ENCODE data around the gene SFMBT2. TPM values are rescaled to one million over a fixed set of nuclear protein-coding genes. Genes with fewer than 3 reads are reported as not detected.

SFMBT2 gene
- total and polyA plus RNA-seq, 12 donors = 3.7 to 17.9 (median 12.7) TPM

DNA sequence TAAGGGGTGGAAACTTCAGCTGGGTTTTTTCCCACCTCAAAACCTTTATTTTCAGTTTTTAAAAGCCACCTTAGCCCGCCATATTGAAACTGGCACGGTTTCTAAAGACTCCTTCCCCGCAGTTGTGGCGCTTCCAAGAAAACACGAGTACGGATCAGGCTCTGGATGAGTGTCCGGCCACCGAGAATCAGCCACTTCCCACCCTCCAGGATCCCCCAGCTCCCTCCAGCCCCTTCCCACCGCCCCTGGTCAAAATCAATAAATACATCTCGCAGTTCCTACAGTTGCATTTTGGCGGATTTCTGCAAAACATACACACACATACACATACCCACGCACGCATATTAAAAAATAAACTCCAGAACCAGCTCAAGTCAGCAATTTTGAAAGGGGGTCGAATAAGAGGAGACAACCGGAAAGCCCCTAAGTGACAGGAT, 1.1 kb downstream of the SFMBT2 start:
- H3K36me3 ChIP-seq (replicated peaks in 1 of 2) = no peaks in the 10 kb centered on the region
- intact Hi-C loops (cut with DNase I) = loop anchor here (5.0 to 10.0 kb wide), 5 partner anchors 147 to 625 kb away; no protein-coding TSS in a partner anchor
- H3K4me1 ChIP-seq (replicated peaks in 1 of 2) = peaks cover 9 to 30% of the 10 kb centered on the region in 2 donors
- peak in 3 of 7 donors; percentile 19 to 35 (median 23) for DNase-seq
- peak overlapping the region in 4 of 5 donors; percentile 63 to 85 (median 84) for H3K27ac ChIP-seq
- H3K4me3 ChIP-seq = peak overlapping the region in 3 of 4 donors; percentile 48 to 86 (median 57)
- TF ChIP-seq, protein P1, sequence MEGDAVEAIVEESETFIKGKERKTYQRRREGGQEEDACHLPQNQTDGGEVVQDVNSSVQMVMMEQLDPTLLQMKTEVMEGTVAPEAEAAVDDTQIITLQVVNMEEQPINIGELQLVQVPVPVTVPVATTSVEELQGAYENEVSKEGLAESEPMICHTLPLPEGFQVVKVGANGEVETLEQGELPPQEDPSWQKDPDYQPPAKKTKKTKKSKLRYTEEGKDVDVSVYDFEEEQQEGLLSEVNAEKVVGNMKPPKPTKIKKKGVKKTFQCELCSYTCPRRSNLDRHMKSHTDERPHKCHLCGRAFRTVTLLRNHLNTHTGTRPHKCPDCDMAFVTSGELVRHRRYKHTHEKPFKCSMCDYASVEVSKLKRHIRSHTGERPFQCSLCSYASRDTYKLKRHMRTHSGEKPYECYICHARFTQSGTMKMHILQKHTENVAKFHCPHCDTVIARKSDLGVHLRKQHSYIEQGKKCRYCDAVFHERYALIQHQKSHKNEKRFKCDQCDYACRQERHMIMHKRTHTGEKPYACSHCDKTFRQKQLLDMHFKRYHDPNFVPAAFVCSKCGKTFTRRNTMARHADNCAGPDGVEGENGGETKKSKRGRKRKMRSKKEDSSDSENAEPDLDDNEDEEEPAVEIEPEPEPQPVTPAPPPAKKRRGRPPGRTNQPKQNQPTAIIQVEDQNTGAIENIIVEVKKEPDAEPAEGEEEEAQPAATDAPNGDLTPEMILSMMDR (IDR thresholded peaks at IDR 0.05) = no peak
- no peak for TF ChIP-seq POLR2A (IDR thresholded peaks at IDR 0.05)
- peaks cover 8% of the 10 kb centered on the region for H3K27me3 ChIP-seq
- no peaks in the 10 kb centered on the region for H3K9me3 ChIP-seq (replicated peaks in 1 of 3)
- WGBS, 4 donors = 0 to 6% (median 1%) methylated on average over 15 of the region's 15 CpGs

DNA sequence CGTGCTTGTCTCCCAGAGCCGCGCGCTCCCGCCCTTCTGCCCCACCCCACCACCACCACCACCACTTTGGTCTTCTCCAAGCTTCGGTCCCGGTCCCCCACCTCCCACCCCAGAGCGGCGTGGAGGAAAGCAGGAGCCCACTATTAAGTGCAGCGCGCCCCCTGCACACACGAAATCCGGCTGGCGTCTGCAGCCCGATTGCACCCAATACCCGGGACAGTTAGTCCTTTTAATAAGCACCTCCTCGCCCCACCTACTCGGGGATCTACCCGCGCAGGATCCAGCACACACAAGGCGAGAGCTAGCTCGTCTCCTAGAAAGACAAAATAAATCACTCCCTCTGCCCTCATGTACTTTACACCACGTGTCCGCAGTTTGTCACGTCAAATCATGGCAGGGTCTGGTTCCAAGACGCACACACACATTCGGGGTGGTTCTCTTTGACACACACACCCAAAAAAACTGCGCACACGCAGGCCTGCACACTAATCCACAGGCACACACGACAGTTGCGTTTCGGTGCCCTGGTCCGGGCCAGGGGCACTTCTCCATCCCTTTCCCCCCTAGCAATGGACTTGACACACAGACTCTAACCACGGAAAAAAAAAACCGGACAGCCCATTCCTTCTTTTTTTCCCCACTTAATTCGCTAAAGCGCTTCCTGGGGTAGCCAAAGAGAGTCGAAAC, 1.6 kb downstream of the SFMBT2 start:
- no peaks in the 10 kb centered on the region for H3K36me3 ChIP-seq (replicated peaks in 1 of 2)
- no peaks in the 10 kb centered on the region for H3K9me3 ChIP-seq (replicated peaks in 1 of 3)
- 0 to 2% (median 0%) methylated on average over 27 to 38 of the region's 38 CpGs for WGBS, 4 donors
- H3K27ac ChIP-seq = peak overlapping the region in 4 of 5 donors; percentile 65 to 85 (median 84)
- H3K4me1 ChIP-seq (replicated peaks in 1 of 2) = peaks cover 9 to 30% of the 10 kb centered on the region in 2 donors
- peak in 6 of 7 donors; percentile 26 to 67 (median 36) for DNase-seq
- intact Hi-C loops (cut with DNase I) = loop anchor here in 1 of 2 donors (5.0 kb wide), 1 partner anchor 147 kb away; no protein-coding TSS in a partner anchor
- TF ChIP-seq POLR2A (IDR thresholded peaks at IDR 0.05) = no peak
- TF ChIP-seq, protein P1 (IDR thresholded peaks at IDR 0.05) = no peak
- H3K27me3 ChIP-seq = peaks cover 8% of the 10 kb centered on the region
- H3K4me3 ChIP-seq = peak overlapping the region in 3 of 4 donors; percentile 48 to 86 (median 57)

GRCh38 chr10:7408291-7409044, 2.4 kb downstream of the SFMBT2 start:
- Histone ChIP-seq H3K4me3 (peak overlapping the region in 2 of 4 donors; percentile 57 to 86), H3K27me3 (peaks cover 8% of the 10 kb centered on the region), H3K27ac (peak overlapping the region in 4 of 5 donors; percentile 65 to 85 (median 84)), H3K4me1 (replicated peaks in 1 of 2) (peaks cover 9 to 30% of the 10 kb centered on the region in 2 donors), H3K36me3 (replicated peaks in 1 of 2) (no peaks in the 10 kb centered on the region), H3K9me3 (replicated peaks in 1 of 3) (no peaks in the 10 kb centered on the region)
- intact Hi-C loops (cut with DNase I) = loop anchor here in 1 of 2 donors (5.0 kb wide), 1 partner anchor 146 kb away; no protein-coding TSS in a partner anchor
- DNase-seq = peak; percentile 34 to 80 (median 68)
- TF ChIP-seq, protein P1 (IDR thresholded peaks at IDR 0.05) = peak; percentile 27 to 57 (median 48)
- no peak for TF ChIP-seq POLR2A (IDR thresholded peaks at IDR 0.05)
- 0 to 1% (median 1%) methylated on average over 14 to 65 of the region's 65 CpGs for WGBS, 4 donors
